Right lobe of liver (tissue), 4 donors: ENCODE data around the gene PRM3.

Source experiments
- CTCF ChIP-seq, 4 donors: fragments of 200-600 bp in 3 of 4; fragments of 450-650 bp in 1 of 4; IDR thresholded peaks; one replicate each; pipeline versions ENCODE4 v1.5.1 to v1.8.0; 2016 to 2022; ENCODE audit warnings: antibody characterized with exemption in 4 of 4, mild to moderate bottlenecking in 2 of 4
- POLR2A ChIP-seq: fragments of 450-650 bp; IDR thresholded peaks from one replicate; pipeline ENCODE4 v1.6.1; 2017; ENCODE audit warnings: antibody characterized with exemption, mild to moderate bottlenecking
- donor health status: DM: no; HTN: no; CAD: no.
- donor health status: DM: no; HTN: no; CAD: no.
- donor health status: DM: no; HTN: yes; CAD: no.

- TF ChIP-seq CTCF (IDR thresholded peaks at IDR 0.05) = no peak
- no peak for TF ChIP-seq POLR2A
Measured at GRCh38 chr16:11258553-11259492, 14.6 kb downstream of the PRM3 start.
